Neural cell (in vitro differentiated cells): Measurements from ENCODE around the gene PRRT1.

ENCODE experiments used
- CTCF ChIP-seq: fragments of 450-650 bp; IDR thresholded peaks from 2 replicates; pipeline ENCODE4 v1.5.1; 2014; ENCODE audit warnings: antibody characterized with exemption, mild to moderate bottlenecking, moderate library complexity; ENCODE audit not compliant: poor library complexity, severe bottlenecking
- EP300 ChIP-seq: fragments of 450-650 bp; conservative IDR thresholded peaks from 2 replicates; pipeline ENCODE4 v1.6.1; 2014; ENCODE audit warnings: antibody characterized with exemption, mild to moderate bottlenecking, moderate library complexity; ENCODE audit not compliant: poor library complexity, severe bottlenecking
- EZH2 ChIP-seq: fragments of 200-600, 300-800 bp; shearing (Covaris generic), sonication (generic); IDR thresholded peaks from 2 replicates; pipeline ENCODE4 v1.6.1; 2014; ENCODE audit warnings: antibody characterized with exemption, low read length, borderline replicate concordance, mild to moderate bottlenecking; ENCODE audit not compliant: insufficient read depth, poor library complexity, severe bottlenecking
- MXI1 ChIP-seq: fragments of 450-650 bp; conservative IDR thresholded peaks from 2 replicates; pipeline ENCODE4 v1.6.1; 2014; ENCODE audit warnings: antibody characterized with exemption, mild to moderate bottlenecking; ENCODE audit not compliant: poor library complexity, severe bottlenecking
- POLR2AphosphoS5 ChIP-seq: IDR thresholded peaks from 2 replicates; pipeline ENCODE4 v1.6.1; 2012
- RAD21 ChIP-seq: fragments of 450-650 bp; conservative IDR thresholded peaks from 2 replicates; pipeline ENCODE4 v1.6.1; 2014; ENCODE audit warnings: antibody characterized with exemption, mild to moderate bottlenecking, moderate library complexity
- TAF1 ChIP-seq: IDR thresholded peaks from 2 replicates; pipeline ENCODE4 v1.6.1; 2012; ENCODE audit warnings: low read depth

DNA sequence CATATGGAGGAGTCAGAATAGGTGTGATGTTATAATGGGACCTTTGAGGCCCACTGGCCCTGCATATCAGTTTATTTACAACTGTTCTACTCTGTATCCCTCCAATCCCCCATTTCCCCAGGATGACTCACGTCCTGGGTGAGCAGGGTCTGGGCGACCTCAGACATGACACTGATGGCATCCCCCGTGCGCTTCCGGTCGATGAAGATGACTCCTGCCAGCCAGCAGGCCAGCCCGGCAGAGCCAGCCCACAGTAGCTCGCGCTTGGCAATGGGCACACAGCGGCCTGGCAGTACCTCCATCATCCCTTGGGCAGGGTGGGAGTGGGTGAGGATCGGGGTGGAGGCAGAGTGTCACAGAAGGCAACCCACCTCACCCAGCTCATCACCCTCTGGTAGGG, 18.6 kb upstream of the PRRT1 start:
- TF ChIP-seq CTCF = no peak
- no peak for TF ChIP-seq EP300
- no peak for TF ChIP-seq RAD21
- no peak for TF ChIP-seq EZH2
- TF ChIP-seq TAF1 = no peak
- no peak for TF ChIP-seq POLR2AphosphoS5
- no peak for TF ChIP-seq MXI1
